Fibroblast of skin of left quadriceps (primary cell): ENCODE data around the gene TBC1D21.
"Not testable (repeated sequence)": the region's sequence is repeated elsewhere in the genome, so short reads cannot be mapped to it uniquely, and the experiment has no call there.

Source experiments
- DNase-seq, 2 experiments: peaks; one replicate each; pipeline ENCODE4 v3.0.0-alpha.2; 2013; ENCODE audit warnings: low read depth in 2 of 2

TBC1D21 gene

GRCh38 chr15:73928241-73928579 is 54.8 kb downstream of the TBC1D21 start:
- DNase-seq, result no peak

GRCh38 chr15:73928971-73929627 is 55.7 kb downstream of the TBC1D21 start:
- no peak for DNase-seq

- no peak for DNase-seq
These were observed 57.0 kb downstream of the TBC1D21 start for GRCh38 chr15:73930371-73930770.

- DNase-seq, result no peak
These were observed 57.5 kb downstream of the TBC1D21 start for GRCh38 chr15:73930790-73931281.

DNA sequence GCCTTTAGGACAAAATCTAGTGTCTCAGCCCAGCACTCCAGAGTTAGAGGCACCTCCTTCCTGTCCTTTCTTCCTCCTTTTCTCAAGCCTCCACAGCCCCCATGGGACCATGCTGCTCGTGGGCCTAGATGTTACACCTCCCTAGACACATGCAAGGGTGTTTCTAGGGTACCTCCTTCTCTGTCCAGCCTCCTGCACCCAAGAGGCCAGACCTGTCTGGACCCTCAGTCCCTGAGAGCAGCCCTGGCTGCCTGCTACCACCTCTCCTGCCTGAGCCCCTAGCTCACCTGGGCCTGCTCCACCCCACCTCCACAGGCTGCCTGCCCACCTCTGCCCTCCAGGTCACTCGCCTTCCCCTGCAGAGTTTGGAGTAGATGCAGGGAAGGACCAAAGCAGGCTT is 58.1 kb downstream of the TBC1D21 start:
- no peak for DNase-seq

DNA sequence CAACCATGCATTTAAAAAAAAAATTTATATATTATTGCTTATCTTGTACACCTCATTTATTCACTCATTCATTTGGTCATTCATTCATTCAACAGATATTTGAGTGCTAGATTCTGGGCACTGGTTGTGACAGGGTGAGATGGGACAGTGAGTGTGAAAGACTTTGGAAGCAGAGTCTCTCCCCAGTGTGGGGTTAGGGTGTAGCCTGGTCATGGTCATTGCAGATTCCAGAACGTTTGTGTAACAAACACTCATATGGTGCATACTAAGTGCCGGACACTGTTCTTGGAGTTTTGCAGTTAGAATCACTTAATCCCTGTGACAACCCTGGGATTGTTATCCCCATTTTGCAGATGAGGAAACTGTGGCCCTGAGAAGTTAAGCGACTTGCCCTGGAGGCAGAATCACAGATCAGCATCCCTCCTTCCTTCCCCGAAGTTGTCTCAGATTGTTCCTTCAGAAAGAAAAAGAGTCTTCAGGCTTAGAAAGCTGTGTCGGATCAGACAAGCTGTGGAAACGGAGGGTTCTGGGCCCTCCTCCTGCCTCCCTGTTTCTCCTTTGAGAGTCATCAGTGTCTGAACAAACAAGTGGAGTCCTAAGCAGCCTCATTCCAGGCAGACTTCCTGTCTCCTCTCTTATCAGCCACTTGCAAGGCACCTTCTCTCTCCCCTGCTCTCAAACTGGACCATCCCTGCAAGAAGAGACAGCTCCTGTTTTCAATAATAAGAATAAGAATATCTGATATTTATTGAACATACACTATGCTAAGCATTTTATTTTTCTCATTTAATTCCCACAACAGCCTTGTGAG is 59.2 kb downstream of the TBC1D21 start:
- no peak for DNase-seq

DNA sequence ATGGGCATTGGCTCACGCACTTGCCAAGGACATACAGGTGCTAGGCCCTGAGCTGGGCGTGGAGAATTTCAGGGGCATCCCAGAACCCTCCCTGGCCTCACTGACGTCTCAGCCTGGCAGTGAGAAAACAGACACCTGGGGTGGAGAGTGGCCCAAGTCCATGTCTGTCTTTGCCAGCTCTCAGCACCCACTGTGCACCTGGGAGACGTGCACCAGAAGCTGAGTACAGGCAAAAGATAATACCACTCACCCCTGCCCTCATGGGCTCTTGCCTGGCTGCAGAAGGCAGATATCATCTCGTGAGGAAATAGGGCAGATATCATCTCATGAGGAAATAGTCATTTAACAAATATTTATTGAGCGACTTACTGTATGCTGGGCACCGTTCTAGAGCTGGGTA is 60.9 kb downstream of the TBC1D21 start:
- DNase-seq, result no peak

GRCh38 chr15:73935547-73935946 is 62.2 kb downstream of the TBC1D21 start:
- no peak for DNase-seq

GRCh38 chr15:73936181-73936580 is 62.8 kb downstream of the TBC1D21 start:
- no peak for DNase-seq

DNA sequence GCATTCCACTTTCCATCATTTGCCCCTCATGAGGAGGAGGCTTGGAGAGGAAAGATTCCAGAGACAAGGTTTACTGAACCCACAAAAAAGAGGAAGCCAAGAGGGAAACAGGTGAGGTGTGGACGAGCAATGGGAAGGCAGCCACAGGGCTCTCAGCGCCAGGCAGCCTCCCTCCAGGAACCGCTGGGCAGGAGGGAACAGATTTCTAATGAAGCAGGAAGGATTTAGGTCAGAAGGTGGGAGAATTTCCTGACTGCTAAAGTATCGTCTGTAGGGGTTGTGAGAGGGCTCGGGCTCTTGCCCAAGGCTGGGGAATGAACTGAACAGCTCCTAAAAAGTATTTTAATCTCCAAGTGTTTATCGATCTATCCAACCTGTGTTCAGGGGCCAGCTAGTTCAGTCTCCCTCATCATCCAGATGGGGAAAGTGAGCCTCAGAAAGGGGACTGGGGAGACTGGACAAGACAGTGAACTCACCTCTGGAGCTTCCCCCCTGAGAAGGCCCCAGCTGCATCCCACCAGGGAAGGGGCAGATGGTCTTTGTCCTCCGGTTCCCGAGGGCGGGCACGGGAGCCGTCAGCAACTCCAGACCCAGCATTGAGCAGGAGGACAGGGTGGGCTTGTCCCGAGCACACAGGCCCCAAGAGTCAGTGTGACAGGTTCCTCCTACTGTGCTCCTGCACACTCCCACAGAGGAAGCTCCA is 63.4 kb downstream of the TBC1D21 start:
- no peak for DNase-seq

- no peak for DNase-seq
These were observed 63.9 kb downstream of the TBC1D21 start for GRCh38 chr15:73937296-73937695.

DNA sequence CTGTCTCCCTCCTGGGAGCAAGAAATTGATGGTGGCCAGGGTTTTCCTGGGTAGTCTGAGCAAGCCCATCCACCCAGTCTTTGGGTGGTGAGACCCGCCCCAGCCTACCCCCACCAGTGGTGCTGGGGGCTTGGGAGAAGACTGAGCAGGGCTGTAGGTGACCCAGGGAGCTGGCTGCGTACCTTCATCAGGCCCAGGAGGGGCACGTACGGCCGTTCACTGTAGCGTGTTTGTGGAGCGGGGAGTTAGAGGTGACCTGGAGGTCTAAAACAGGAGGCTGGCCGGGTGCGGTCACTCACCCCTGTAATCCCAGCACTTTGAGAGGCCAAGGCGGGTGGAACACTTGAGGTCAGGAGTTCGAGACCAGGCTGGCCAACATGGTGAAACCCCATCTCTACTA is 64.4 kb downstream of the TBC1D21 start:
- DNase-seq, result no peak

DNA sequence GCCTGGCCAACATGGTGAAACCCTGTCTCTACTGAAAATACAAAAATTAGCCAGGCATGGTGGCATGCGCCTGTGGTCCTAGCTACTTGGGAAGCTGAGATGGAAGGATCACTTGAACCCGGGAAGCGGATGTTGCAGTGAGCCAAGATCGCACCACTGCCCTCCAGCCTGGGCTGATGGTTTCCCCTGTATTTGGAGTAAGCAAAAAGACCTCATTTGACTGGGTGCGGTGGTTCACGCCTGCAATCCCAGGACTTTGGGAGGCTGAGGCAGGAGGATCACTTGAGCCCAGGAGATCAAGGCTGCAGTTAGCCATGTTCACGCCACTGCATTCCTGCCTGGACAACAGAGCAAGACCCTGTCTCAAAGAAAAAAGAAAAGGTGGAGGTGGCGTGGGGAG is 65.2 kb downstream of the TBC1D21 start:
- not testable (repeated sequence) for DNase-seq
